GM18505 (cell line): ENCODE measurements around the gene SLX4.
A peak's percentile ranks its signal among the peaks of the same experiment; 100 is the strongest.

Experiments used
- ATAC-seq: cut with Tn5 transposase; IDR thresholded peaks from one replicate; pipeline ENCODE4 v1.9.1; 2021; ENCODE audit not compliant: unreplicated experiment
- POLR2A ChIP-seq: IDR thresholded peaks from 4 replicates; pipeline ENCODE4 v1.6.1; 2011; ENCODE audit warnings: borderline replicate concordance; ENCODE audit not compliant: insufficient read depth, insufficient read length; ENCODE audit errors: extremely low read depth

The SLX4 gene

GRCh38 chr16:3578610-3579551, 32.5 kb downstream of the SLX4 start:
- peak; percentile 44 for ATAC-seq
- TF ChIP-seq POLR2A: peak; percentile 58

GRCh38 chr16:3578121-3578520, 33.3 kb downstream of the SLX4 start:
- ATAC-seq: no peak
- no peak for TF ChIP-seq POLR2A

GRCh38 chr16:3577302-3577752, 34.1 kb downstream of the SLX4 start, which contains the start of gene NLRC3:
Gene NLRC3 (minus strand): TSS chr16:3577403. CDS start chr16:3565036, 12,367 bp downstream.
- ATAC-seq: no peak
- TF ChIP-seq POLR2A: peak; percentile 70

GRCh38 chr16:3576211-3576610, 35.2 kb downstream of the SLX4 start:
- no peak for ATAC-seq
- no peak for TF ChIP-seq POLR2A

GRCh38 chr16:3575491-3575890, 35.9 kb downstream of the SLX4 start:
- ATAC-seq: no peak
- TF ChIP-seq POLR2A: no peak

- ATAC-seq: no peak
- no peak for TF ChIP-seq POLR2A
These were observed 37.2 kb downstream of the SLX4 start for GRCh38 chr16:3574195-3574594.

- ATAC-seq: no peak
- no peak for TF ChIP-seq POLR2A
These were observed 38.1 kb downstream of the SLX4 start for GRCh38 chr16:3573146-3573815.

GRCh38 chr16:3570420-3571062, 40.9 kb downstream of the SLX4 start:
- no peak for TF ChIP-seq POLR2A
- no peak for ATAC-seq

- no peak for ATAC-seq
- no peak for TF ChIP-seq POLR2A
These were observed 41.6 kb downstream of the SLX4 start for GRCh38 chr16:3569851-3570250.

GRCh38 chr16:3566990-3567389, 44.4 kb downstream of the SLX4 start:
- no peak for ATAC-seq
- TF ChIP-seq POLR2A: no peak

- no peak for ATAC-seq
- no peak for TF ChIP-seq POLR2A
These were observed 46.6 kb downstream of the SLX4 start for GRCh38 chr16:3564889-3565141.

- no peak for ATAC-seq
- no peak for TF ChIP-seq POLR2A
These were observed 47.1 kb downstream of the SLX4 start for GRCh38 chr16:3564130-3564888.
